K562 (cell line): ENCODE data around the gene ZNHIT2. TPM values are rescaled to one million over a fixed set of nuclear protein-coding genes. Genes with fewer than 3 reads are reported as not detected.

ENCODE experiments used
- BRCA1 ChIP-seq, 2 experiments: fragments of 450-650 bp in 1 of 2; sonication (generic) in 1 of 2; formaldehyde crosslinking in 1 of 2; IDR thresholded peaks; 2 replicates each; pipeline versions ENCODE4 v1.5.0 to v1.6.1; 2017 to 2020; ENCODE audit warnings: mild to moderate bottlenecking in 1 of 2, missing genetic modification reagents in 1 of 2
- CHD1 ChIP-seq: fragments of 200-600 bp; sonication (generic); IDR thresholded peaks from one replicate; pipeline ENCODE4 v1.6.1; 2012; ENCODE audit warnings: mild to moderate bottlenecking, moderate library complexity, low read length, inconsistent platforms
- COPS2 ChIP-seq: fragments of 450-650 bp; conservative IDR thresholded peaks from 2 replicates; pipeline ENCODE4 v1.6.1; 2016; ENCODE audit warnings: mild to moderate bottlenecking, moderate library complexity
- CREM ChIP-seq: IDR thresholded peaks from 2 replicates; pipeline ENCODE4 v1.6.1; 2014; ENCODE audit warnings: antibody characterized with exemption, low read depth
- HCFC1 ChIP-seq: IDR thresholded peaks from 2 replicates; pipeline ENCODE4 v1.6.1; 2012; ENCODE audit warnings: low read depth, low read length, improper control_type of control experiment
- JUND ChIP-seq, 2 experiments: IDR thresholded peaks; 2 replicates in 1 of 2; 3 replicates in 1 of 2; pipeline ENCODE4 v1.6.1; 2011; ENCODE audit warnings: borderline replicate concordance in 2 of 2, low read depth in 2 of 2, low read length in 2 of 2, improper control_type of control experiment in 1 of 2, missing biosample characterization in 1 of 2, missing genetic modification characterization in 1 of 2, missing genetic modification reagents in 1 of 2
- MAFG ChIP-seq: fragments of 450-650 bp; conservative IDR thresholded peaks from 2 replicates; pipeline ENCODE4 v1.6.1; 2016; ENCODE audit warnings: missing genetic modification characterization, missing compliant biosample characterization
- PCBP2 ChIP-seq: fragments of 200-400 bp; formaldehyde crosslinking; IDR thresholded peaks from 2 replicates; pipeline ENCODE4 v1.6.1; 2018; ENCODE audit warnings: low read length, low read depth, mild to moderate bottlenecking, moderate library complexity; ENCODE audit not compliant: poor library complexity, severe bottlenecking
- POLR2AphosphoS5 ChIP-seq: IDR thresholded peaks from 2 replicates; pipeline ENCODE4 v1.6.1; 2011; ENCODE audit warnings: mild to moderate bottlenecking, low read depth, low read length, moderate library complexity; ENCODE audit not compliant: control insufficient read depth, insufficient read depth
- RBM25 ChIP-seq: fragments of 200-400 bp; formaldehyde crosslinking; IDR thresholded peaks from 2 replicates; pipeline ENCODE4 v1.6.1; 2018; ENCODE audit warnings: low read length, low read depth, moderate library complexity; ENCODE audit not compliant: severe bottlenecking
- SMAD4 ChIP-seq: fragments of 250-450 bp; sonication (Bioruptor Pico); conservative IDR thresholded peaks from 2 replicates; pipeline ENCODE4 v1.8.0; 2021; ENCODE audit warnings: inconsistent platforms, mild to moderate bottlenecking, moderate library complexity
- TBP ChIP-seq: optimal IDR thresholded peaks from 2 replicates; pipeline ENCODE3; 2011; ENCODE audit warnings: low read depth, low read length, improper control_type of control experiment
- TGIF2 ChIP-seq: sonication (generic); formaldehyde crosslinking; IDR thresholded peaks from 2 replicates; pipeline ENCODE4 v1.8.1; 2022; ENCODE audit warnings: mild to moderate bottlenecking, missing genetic modification reagents, moderate library complexity
- WHSC1 ChIP-seq: IDR thresholded peaks from one replicate; pipeline ENCODE4 v1.6.1; 2012; ENCODE audit warnings: low read length, control low read depth, inconsistent platforms
- ZNF232 ChIP-seq: sonication (generic); formaldehyde crosslinking; IDR thresholded peaks from 2 replicates; pipeline ENCODE4 v1.8.0; 2022; ENCODE audit warnings: mild to moderate bottlenecking, missing genetic modification reagents
- ZNF584 ChIP-seq: fragments of 200-800 bp; sonication (Bioruptor generic); IDR thresholded peaks from 2 replicates; pipeline ENCODE4 v1.6.1; 2016; ENCODE audit warnings: low read depth, mild to moderate bottlenecking, missing genetic modification characterization, missing compliant biosample characterization
- ZNF79 ChIP-seq: fragments of 250-450 bp; sonication (Bioruptor Pico); IDR thresholded peaks from 2 replicates; pipeline ENCODE4 v1.4.0; 2020; ENCODE audit warnings: low read depth, mild to moderate bottlenecking, moderate library complexity
- polyA plus RNA-seq, 8 experiments: library from polyadenylated mRNA; depleted of rRNA in 4 of 8; stranded (reverse) in 5 of 8; unstranded in 3 of 8; fragments of >200 nt; fragmentation: Nextera tagmentation in 2 of 8; fragmentation: Illumina TruSeq in 1 of 8; extraction: Ambion mirVana in 2 of 8; extraction: Trizol in 1 of 8; gene quantifications; 2 replicates each; pipeline versions ENCODE4 v1.2.1 to v1.2.3, GENCODE V29; 2011 to 2014; ENCODE audit warnings: inconsistent platforms in 1 of 8, missing spikeins in 1 of 8
- total RNA-seq, 7 experiments: library from RNA; depleted of rRNA in 6 of 7; stranded (reverse); fragments of >200 nt in 6 of 7; fragmentation: Illumina TruSeq in 2 of 7; extraction: Trizol in 2 of 7; gene quantifications; 2 replicates each; pipeline versions ENCODE4 v1.2.1 to v1.2.3, GENCODE V29; 2011 to 2021; ENCODE audit warnings: low replicate concordance in 1 of 7
- TF ChIP-seq, protein P1 (sequence below), 2 experiments: fragments of 450-650 bp in 1 of 2; IDR thresholded peaks; 2 replicates each; pipeline ENCODE4 v1.6.1; 2011 to 2017; ENCODE audit warnings: low read depth in 2 of 2, antibody characterized with exemption in 1 of 2, borderline replicate concordance in 1 of 2, low read length in 1 of 2, mild to moderate bottlenecking in 1 of 2, mixed read lengths in 1 of 2; ENCODE audit not compliant: control insufficient read depth in 1 of 2
- TF ChIP-seq, protein P2 (sequence below): fragments of 250-450 bp; sonication (Bioruptor Pico); IDR thresholded peaks from 2 replicates; pipeline ENCODE4 v1.6.1; 2021; ENCODE audit warnings: mild to moderate bottlenecking
- TF ChIP-seq, protein P3 (sequence below): fragments of 250-450 bp; sonication (Bioruptor Pico); IDR thresholded peaks from 2 replicates; pipeline ENCODE4 v1.5.0; 2020; ENCODE audit warnings: mild to moderate bottlenecking

The ZNHIT2 gene
- total and polyA plus RNA-seq, 9 of the 15 experiments (the other 6 are each of a cell fraction or from before 2014, with no cell fraction given), result 0.08 to 39.0 (median 2.5) TPM

DNA sequence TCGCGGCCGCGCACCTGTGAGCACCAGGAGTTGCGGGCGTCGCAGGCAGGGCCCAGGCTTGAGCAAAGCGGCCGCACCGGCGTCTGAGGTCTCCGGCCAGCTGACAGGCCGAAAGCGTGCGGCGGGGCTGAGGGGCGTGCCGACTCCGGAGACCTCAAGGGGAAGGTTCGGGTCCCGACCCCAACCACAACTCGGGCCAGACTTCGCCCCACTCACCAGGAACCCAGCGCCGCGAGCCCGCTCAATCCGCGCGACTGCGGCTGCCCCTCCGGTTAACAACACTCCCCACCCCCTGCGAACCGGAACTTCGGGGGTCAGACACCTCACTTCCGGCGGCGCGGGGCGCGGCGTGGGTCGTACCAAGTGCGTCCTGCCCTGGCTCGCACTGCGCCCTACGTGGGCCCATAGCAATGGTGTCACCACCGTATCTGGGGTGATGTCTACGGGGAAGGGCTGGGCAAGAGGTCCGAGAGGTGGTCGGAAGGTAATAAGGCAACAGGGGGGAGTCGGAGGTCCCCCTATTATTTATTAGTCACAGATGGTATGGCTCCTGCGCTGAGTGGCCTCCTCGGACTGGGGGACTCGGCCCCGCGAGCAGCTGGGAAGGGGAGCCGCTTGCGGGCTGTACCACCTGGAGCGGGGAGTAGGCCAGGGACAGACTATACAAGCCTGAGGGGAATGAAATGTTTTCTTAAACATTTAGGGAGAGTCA, 16.9 kb upstream of the ZNHIT2 start, which contains the start of gene SYVN1 (continued):
- TF ChIP-seq TGIF2 (CRISPR knock-in tag) (no peak), CREM (peak; percentile 94), JUND (IDR thresholded peaks at IDR 0.05; ENCODE audit: borderline replicate concordance, low read depth, low read length) (peak; percentile 94), JUND (tag; IDR thresholded peaks at IDR 0.05; ENCODE audit: borderline replicate concordance, low read depth, low read length) (peak; percentile 45; the same call in 1 of the 3 replicates), COPS2 (no peak), ZNF79 (CRISPR knock-in tag) (no peak), CHD1 (no peak), POLR2AphosphoS5 (peak; percentile 81), MAFG (tag) (no peak), PCBP2 (no peak), ZNF584 (CRISPR knock-in tag) (no peak), HCFC1 (peak; percentile 64), ZNF232 (CRISPR knock-in tag) (0 out of 2 replicates have a peak, but pooled peaks have one; percentile 34), WHSC1 (no peak), SMAD4 (CRISPR knock-in tag) (peak; percentile 48), TBP (peak; percentile 84), BRCA1 (IDR thresholded peaks at IDR 0.05) (no peak), BRCA1 (CRISPR knock-in tag; IDR thresholded peaks at IDR 0.05) (no peak), RBM25 (no peak)
- TF ChIP-seq, protein P1, sequence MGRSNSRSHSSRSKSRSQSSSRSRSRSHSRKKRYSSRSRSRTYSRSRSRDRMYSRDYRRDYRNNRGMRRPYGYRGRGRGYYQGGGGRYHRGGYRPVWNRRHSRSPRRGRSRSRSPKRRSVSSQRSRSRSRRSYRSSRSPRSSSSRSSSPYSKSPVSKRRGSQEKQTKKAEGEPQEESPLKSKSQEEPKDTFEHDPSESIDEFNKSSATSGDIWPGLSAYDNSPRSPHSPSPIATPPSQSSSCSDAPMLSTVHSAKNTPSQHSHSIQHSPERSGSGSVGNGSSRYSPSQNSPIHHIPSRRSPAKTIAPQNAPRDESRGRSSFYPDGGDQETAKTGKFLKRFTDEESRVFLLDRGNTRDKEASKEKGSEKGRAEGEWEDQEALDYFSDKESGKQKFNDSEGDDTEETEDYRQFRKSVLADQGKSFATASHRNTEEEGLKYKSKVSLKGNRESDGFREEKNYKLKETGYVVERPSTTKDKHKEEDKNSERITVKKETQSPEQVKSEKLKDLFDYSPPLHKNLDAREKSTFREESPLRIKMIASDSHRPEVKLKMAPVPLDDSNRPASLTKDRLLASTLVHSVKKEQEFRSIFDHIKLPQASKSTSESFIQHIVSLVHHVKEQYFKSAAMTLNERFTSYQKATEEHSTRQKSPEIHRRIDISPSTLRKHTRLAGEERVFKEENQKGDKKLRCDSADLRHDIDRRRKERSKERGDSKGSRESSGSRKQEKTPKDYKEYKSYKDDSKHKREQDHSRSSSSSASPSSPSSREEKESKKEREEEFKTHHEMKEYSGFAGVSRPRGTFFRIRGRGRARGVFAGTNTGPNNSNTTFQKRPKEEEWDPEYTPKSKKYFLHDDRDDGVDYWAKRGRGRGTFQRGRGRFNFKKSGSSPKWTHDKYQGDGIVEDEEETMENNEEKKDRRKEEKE (IDR thresholded peaks at IDR 0.05; ENCODE audit: borderline replicate concordance in 1 of 2, control insufficient read depth in 1 of 2, low read depth in 2 of 2, low read length in 1 of 2), result peak in 1 of 2 experiments; percentile 94; a peak in 2 of 4 replicates
- TF ChIP-seq, protein P2, sequence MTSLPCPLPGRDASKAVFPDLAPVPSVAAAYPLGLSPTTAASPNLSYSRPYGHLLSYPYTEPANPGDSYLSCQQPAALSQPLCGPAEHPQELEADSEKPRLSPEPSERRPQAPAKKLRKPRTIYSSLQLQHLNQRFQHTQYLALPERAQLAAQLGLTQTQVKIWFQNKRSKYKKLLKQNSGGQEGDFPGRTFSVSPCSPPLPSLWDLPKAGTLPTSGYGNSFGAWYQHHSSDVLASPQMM, result no peak
- TF ChIP-seq, protein P3, sequence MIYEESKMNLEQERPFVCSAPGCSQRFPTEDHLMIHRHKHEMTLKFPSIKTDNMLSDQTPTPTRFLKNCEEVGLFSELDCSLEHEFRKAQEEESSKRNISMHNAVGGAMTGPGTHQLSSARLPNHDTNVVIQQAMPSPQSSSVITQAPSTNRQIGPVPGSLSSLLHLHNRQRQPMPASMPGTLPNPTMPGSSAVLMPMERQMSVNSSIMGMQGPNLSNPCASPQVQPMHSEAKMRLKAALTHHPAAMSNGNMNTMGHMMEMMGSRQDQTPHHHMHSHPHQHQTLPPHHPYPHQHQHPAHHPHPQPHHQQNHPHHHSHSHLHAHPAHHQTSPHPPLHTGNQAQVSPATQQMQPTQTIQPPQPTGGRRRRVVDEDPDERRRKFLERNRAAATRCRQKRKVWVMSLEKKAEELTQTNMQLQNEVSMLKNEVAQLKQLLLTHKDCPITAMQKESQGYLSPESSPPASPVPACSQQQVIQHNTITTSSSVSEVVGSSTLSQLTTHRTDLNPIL (CRISPR knock-in tag), result no peak
